ENCODE results near the gene IMP4. TPM values are rescaled to one million over a fixed set of nuclear protein-coding genes. Genes with fewer than 3 reads are reported as not detected.

IMP4 gene
- total RNA-seq, 2 donors from 2014 or later, result 67.4 to 166 TPM

GRCh38 chr2:130374587-130375290, 32.0 kb downstream of the IMP4 start:
- ATAC-seq (ENCODE audit: insufficient number of reproducible peaks, low FRiP score, low read depth) (no peak), DNase-seq (ENCODE audit: low spot score) (no peak)
- TF ChIP-seq CTCF (IDR thresholded peaks at IDR 0.05), result no peak
- Histone ChIP-seq H3K27me3 (replicated peaks; ENCODE audit: insufficient read depth) (no peaks in the 10 kb centered on the region), H3K36me3 (peaks cover 6% of the 10 kb centered on the region), H3K9me3 (no peaks in the 10 kb centered on the region), H3K4me3 (no peak overlapping the region), H3K4me1 (ENCODE audit: control insufficient read depth in 1 of 2, low read depth in 2 of 2) (peaks cover 0 to 25% of the 10 kb centered on the region in 2 donors), H3K27ac (no peak overlapping the region)

- no peak overlapping the region for H3K27ac ChIP-seq
- H3K4me1 ChIP-seq (ENCODE audit: control insufficient read depth in 1 of 2, low read depth in 2 of 2), result peaks cover 0 to 25% of the 10 kb centered on the region in 2 donors
- no peak overlapping the region for H3K4me3 ChIP-seq
- DNase-seq (ENCODE audit: low spot score) (no peak), ATAC-seq (ENCODE audit: insufficient number of reproducible peaks, low FRiP score, low read depth) (no peak)
- no peak for TF ChIP-seq CTCF (IDR thresholded peaks at IDR 0.05)
- peaks cover under 1% of the 10 kb centered on the region for H3K36me3 ChIP-seq
- no peaks in the 10 kb centered on the region for H3K27me3 ChIP-seq (replicated peaks; ENCODE audit: insufficient read depth)
- no peaks in the 10 kb centered on the region for H3K9me3 ChIP-seq
Observed at GRCh38 chr2:130375291-130376266, 32.9 kb downstream of the IMP4 start.

DNA sequence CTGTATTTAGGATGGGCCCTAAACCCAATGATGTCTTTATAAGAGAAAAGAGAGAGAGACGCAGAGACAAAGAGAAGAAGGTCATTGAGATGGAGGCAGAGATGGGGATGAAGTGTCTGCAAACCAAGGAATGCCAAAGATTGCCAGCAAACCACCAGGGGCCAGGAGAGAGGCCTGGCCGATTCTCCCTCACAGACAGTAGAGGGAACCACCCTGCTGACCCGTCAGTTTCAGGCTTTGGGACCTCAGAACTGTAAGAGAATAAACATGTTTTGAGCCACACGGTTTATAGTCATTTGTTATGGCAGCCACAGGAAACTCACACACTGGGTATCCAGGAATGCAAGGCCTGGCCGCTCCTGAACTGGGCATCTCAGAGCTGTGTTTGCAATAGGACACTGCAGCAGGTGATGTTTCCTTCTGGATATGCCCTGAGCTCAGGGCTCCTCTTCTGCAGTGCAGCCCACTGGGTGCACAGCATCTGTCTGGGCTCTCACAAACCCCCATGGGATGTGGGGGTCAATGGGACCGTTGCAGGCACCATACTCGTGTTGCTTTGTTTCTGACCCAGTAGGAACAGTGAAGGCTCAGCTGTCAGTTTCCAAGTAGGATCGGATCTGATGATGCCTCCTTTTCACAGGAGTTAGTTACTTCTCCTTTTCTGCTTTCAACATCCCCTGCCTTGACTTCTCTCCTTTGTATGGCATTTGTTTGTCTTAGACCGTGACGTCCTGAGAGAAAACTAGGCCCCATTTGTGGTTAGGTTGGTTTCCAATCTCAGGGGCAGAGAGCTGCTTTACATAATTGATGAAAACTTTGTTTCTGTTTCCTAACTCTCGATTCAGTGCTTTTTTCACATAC, 34.0 kb downstream of the IMP4 start:
- DNase-seq (ENCODE audit: low spot score), result no peak
- no peak overlapping the region for H3K4me3 ChIP-seq
- no peaks in the 10 kb centered on the region for H3K36me3 ChIP-seq
- H3K9me3 ChIP-seq, result no peaks in the 10 kb centered on the region
- no peaks in the 10 kb centered on the region for H3K27me3 ChIP-seq (replicated peaks; ENCODE audit: insufficient read depth)
- no peak for TF ChIP-seq CTCF (IDR thresholded peaks at IDR 0.05)
- no peak overlapping the region for H3K27ac ChIP-seq
- peaks cover 0 to 14% of the 10 kb centered on the region in 2 donors for H3K4me1 ChIP-seq (ENCODE audit: control insufficient read depth in 1 of 2, low read depth in 2 of 2)
- no peak for ATAC-seq (ENCODE audit: insufficient number of reproducible peaks, low FRiP score, low read depth)

GRCh38 chr2:130377491-130377890, 34.8 kb downstream of the IMP4 start:
- DNase-seq (ENCODE audit: low spot score), result no peak
- Histone ChIP-seq H3K27me3 (replicated peaks; ENCODE audit: insufficient read depth) (no peaks in the 10 kb centered on the region), H3K4me1 (ENCODE audit: control insufficient read depth in 1 of 2, low read depth in 2 of 2) (peaks cover 0 to 12% of the 10 kb centered on the region in 2 donors), H3K9me3 (no peaks in the 10 kb centered on the region), H3K36me3 (no peaks in the 10 kb centered on the region), H3K4me3 (no peak overlapping the region), H3K27ac (no peak overlapping the region)
- ATAC-seq (ENCODE audit: insufficient number of reproducible peaks, low FRiP score, low read depth), result no peak
- TF ChIP-seq CTCF (IDR thresholded peaks at IDR 0.05), result no peak

All from thoracic aorta (tissue), 2 donors.